Measurements from ENCODE around the gene EME2. TPM values are rescaled to one million over a fixed set of nuclear protein-coding genes. Genes with fewer than 3 reads are reported as not detected.

EME2 gene
- total and polyA plus RNA-seq, 2 experiments from 2014 or later = 4.1 to 15.0 TPM

DNA sequence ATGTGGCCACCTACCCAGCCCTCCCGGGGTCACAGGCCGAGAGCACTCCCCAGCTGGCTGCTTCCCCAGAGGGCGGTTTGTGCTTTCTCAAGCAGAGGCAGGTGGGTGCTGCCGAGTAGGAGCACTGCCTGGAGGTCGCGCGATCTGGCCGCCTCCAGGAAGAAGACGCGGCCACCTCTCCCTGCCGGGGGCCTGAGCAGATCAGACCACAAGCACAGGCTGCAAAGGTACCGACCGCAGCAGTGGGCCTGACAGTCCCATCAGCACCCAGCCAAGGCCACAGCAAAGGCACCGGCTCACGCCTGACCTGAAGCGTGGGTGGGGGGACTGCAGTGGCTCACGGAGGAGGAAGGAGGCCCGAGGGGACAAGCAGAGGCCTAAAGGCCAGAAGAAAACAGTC lies 36.1 kb downstream of the EME2 start:
- H3K9me2 ChIP-seq (ENCODE audit: insufficient read depth) = no peaks in the 10 kb centered on the region
- TF ChIP-seq CREB1 (CRISPR knock-in tag; IDR thresholded peaks at IDR 0.05; ENCODE audit: low read depth) (no peak), POLR2AphosphoS5 (IDR thresholded peaks at IDR 0.05; ENCODE audit: low read depth) (no peak), STAT1 (IDR thresholded peaks at IDR 0.05; ENCODE audit: unreplicated experiment) (no peak), ETS1 (IDR thresholded peaks at IDR 0.05) (no peak), JUNB (IDR thresholded peaks at IDR 0.05; ENCODE audit: unreplicated experiment) (no peak), REST (IDR thresholded peaks at IDR 0.05; ENCODE audit: unreplicated experiment) (no peak), EZH2 (IDR thresholded peaks at IDR 0.05; ENCODE audit: low read depth, unreplicated experiment) (no peak), EZH2phosphoT487 (IDR thresholded peaks at IDR 0.05; ENCODE audit: unreplicated experiment) (no peak), ZNF331 (CRISPR knock-in tag; IDR thresholded peaks at IDR 0.05; ENCODE audit: low read depth) (no peak), CTCF (conservative IDR thresholded peaks at IDR 0.05; ENCODE audit: low read depth in 2 of 2) (no peak), NANOG (IDR thresholded peaks at IDR 0.05; ENCODE audit: borderline replicate concordance) (no peak)
- TF ChIP-seq, protein P1, sequence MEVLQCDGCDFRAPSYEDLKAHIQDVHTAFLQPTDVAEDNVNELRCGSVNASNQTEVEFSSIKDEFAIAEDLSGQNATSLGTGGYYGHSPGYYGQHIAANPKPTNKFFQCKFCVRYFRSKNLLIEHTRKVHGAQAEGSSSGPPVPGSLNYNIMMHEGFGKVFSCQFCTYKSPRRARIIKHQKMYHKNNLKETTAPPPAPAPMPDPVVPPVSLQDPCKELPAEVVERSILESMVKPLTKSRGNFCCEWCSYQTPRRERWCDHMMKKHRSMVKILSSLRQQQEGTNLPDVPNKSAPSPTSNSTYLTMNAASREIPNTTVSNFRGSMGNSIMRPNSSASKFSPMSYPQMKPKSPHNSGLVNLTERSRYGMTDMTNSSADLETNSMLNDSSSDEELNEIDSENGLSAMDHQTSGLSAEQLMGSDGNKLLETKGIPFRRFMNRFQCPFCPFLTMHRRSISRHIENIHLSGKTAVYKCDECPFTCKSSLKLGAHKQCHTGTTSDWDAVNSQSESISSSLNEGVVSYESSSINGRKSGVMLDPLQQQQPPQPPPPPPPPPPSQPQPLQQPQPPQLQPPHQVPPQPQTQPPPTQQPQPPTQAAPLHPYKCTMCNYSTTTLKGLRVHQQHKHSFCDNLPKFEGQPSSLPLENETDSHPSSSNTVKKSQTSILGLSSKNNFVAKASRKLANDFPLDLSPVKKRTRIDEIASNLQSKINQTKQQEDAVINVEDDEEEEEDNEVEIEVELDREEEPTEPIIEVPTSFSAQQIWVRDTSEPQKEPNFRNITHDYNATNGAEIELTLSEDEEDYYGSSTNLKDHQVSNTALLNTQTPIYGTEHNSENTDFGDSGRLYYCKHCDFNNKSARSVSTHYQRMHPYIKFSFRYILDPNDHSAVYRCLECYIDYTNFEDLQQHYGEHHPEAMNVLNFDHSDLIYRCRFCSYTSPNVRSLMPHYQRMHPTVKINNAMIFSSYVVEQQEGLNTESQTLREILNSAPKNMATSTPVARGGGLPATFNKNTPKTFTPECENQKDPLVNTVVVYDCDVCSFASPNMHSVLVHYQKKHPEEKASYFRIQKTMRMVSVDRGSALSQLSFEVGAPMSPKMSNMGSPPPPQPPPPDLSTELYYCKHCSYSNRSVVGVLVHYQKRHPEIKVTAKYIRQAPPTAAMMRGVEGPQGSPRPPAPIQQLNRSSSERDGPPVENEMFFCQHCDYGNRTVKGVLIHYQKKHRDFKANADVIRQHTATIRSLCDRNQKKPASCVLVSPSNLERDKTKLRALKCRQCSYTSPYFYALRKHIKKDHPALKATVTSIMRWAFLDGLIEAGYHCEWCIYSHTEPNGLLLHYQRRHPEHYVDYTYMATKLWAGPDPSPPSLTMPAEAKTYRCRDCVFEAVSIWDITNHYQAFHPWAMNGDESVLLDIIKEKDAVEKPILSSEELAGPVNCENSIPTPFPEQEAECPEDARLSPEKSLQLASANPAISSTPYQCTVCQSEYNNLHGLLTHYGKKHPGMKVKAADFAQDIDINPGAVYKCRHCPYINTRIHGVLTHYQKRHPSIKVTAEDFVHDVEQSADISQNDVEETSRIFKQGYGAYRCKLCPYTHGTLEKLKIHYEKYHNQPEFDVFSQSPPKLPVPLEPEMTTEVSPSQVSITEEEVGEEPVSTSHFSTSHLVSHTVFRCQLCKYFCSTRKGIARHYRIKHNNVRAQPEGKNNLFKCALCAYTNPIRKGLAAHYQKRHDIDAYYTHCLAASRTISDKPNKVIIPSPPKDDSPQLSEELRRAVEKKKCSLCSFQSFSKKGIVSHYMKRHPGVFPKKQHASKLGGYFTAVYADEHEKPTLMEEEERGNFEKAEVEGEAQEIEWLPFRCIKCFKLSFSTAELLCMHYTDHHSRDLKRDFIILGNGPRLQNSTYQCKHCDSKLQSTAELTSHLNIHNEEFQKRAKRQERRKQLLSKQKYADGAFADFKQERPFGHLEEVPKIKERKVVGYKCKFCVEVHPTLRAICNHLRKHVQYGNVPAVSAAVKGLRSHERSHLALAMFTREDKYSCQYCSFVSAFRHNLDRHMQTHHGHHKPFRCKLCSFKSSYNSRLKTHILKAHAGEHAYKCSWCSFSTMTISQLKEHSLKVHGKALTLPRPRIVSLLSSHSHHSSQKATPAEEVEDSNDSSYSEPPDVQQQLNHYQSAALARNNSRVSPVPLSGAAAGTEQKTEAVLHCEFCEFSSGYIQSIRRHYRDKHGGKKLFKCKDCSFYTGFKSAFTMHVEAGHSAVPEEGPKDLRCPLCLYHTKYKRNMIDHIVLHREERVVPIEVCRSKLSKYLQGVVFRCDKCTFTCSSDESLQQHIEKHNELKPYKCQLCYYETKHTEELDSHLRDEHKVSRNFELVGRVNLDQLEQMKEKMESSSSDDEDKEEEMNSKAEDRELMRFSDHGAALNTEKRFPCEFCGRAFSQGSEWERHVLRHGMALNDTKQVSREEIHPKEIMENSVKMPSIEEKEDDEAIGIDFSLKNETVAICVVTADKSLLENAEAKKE (CRISPR knock-in tag; IDR thresholded peaks at IDR 0.05) = no peak
- no peaks in the 10 kb centered on the region for H3K4me1 ChIP-seq (ENCODE audit: insufficient read depth)
- Mint-ChIP-seq H3K9me3 (peaks cover 16% of the 10 kb centered on the region; the same call in 2 of the 3 replicates), H3K4me3 (no peak overlapping the region), H3K27ac (no peak overlapping the region), H3K27me3 (ENCODE audit: insufficient read depth, low read depth, poor library complexity) (peaks cover 4% of the 10 kb centered on the region), H3K4me1 (no peaks in the 10 kb centered on the region), H3K36me3 (ENCODE audit: low read depth) (peaks cover 39% of the 10 kb centered on the region)
- H3K27me3 ChIP-seq (ENCODE audit: insufficient read depth) = no peaks in the 10 kb centered on the region
- no peaks in the 10 kb centered on the region for H3K36me3 ChIP-seq (ENCODE audit: insufficient read depth)
- H3K4me3 ChIP-seq = no peak overlapping the region
- H3K4me2 ChIP-seq = no peak overlapping the region
- no peak overlapping the region for H3K27ac ChIP-seq (ENCODE audit: low read depth)
- ATAC-seq (no peak), DNase-seq (ENCODE audit: low spot score) (no peak)
- no peak overlapping the region for H2AFZ ChIP-seq
- H4K20me1 ChIP-seq (replicated peaks; ENCODE audit: insufficient read depth) = no peaks in the 10 kb centered on the region; the same call in 1 of the 2 replicates
- no peaks in the 10 kb centered on the region; the same call in 1 of the 2 replicates for H3K79me2 ChIP-seq (replicated peaks; ENCODE audit: insufficient read depth)
- H3F3A ChIP-seq (replicated peaks; ENCODE audit: low read depth) = no peaks in the 10 kb centered on the region; the same call in 1 of the 2 replicates

All from GM23338 (cell line).